ENCODE measurements around the gene SOX6. TPM values are rescaled to one million over a fixed set of nuclear protein-coding genes. Genes with fewer than 3 reads are reported as not detected.

Gene SOX6
- total RNA-seq, 1 donor from 2014 or later: 8.3 TPM

DNA sequence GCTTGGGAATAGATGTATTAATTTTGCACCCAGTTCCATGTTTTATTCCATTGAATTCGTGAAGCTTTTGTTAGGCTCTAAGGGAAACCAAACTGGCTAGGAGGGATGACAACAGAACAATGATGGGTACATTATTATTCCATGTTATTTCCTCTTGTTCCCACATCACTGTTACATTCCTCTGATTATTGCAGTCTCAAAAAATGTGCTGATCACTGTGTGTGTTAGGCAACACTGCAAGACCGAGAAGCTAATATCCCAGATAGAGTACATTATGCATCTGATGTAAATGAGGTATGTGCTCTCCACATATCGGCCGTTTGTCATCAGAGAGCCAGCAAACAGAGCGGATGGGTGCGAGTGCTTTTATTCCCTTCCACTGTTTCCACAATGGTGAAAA is 327.9 kb downstream of the SOX6 start:
- no peaks in the 10 kb centered on the region for H3K4me1 ChIP-seq

DNA sequence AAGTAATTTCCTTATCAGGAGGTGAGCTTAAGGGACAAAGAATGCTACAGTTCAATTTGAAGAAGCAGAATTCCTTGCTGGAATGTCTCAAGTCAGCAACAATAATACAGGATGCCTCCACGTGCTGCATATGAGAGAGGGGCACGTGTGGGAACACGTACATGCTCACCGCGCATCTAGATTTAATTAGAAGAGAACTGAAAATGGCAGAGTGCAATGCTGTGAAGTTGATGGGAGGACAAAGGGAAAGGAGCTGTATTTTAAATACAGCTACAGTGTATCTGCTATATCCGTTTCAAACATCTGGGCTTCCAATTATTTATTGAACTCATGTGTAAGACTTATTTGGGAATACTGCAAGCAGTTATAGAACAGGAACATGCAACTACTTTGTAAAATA is 328.7 kb downstream of the SOX6 start:
- no peaks in the 10 kb centered on the region for H3K4me1 ChIP-seq
- TF ChIP-seq, protein P1, sequence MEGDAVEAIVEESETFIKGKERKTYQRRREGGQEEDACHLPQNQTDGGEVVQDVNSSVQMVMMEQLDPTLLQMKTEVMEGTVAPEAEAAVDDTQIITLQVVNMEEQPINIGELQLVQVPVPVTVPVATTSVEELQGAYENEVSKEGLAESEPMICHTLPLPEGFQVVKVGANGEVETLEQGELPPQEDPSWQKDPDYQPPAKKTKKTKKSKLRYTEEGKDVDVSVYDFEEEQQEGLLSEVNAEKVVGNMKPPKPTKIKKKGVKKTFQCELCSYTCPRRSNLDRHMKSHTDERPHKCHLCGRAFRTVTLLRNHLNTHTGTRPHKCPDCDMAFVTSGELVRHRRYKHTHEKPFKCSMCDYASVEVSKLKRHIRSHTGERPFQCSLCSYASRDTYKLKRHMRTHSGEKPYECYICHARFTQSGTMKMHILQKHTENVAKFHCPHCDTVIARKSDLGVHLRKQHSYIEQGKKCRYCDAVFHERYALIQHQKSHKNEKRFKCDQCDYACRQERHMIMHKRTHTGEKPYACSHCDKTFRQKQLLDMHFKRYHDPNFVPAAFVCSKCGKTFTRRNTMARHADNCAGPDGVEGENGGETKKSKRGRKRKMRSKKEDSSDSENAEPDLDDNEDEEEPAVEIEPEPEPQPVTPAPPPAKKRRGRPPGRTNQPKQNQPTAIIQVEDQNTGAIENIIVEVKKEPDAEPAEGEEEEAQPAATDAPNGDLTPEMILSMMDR (IDR thresholded peaks at IDR 0.05): no peak
- no peaks in the 10 kb centered on the region for H3K36me3 ChIP-seq
- no peaks in the 10 kb centered on the region for H3K27me3 ChIP-seq
- ATAC-seq: no peak
- no peaks in the 10 kb centered on the region for H3K9me3 ChIP-seq
- H3K27ac ChIP-seq: no peak overlapping the region
- intact Hi-C loops (cut with DNase I): no loop called here
- DNase-seq: no peak
- H3K4me3 ChIP-seq: no peak overlapping the region

More for the DNA sequence above, 327.9 kb downstream of the SOX6 start:
- no peak for ATAC-seq
- no peaks in the 10 kb centered on the region for H3K36me3 ChIP-seq
- H3K27me3 ChIP-seq: no peaks in the 10 kb centered on the region
- TF ChIP-seq, protein P1 (IDR thresholded peaks at IDR 0.05): no peak
- no peak overlapping the region for H3K27ac ChIP-seq
- DNase-seq: no peak
- no peaks in the 10 kb centered on the region for H3K9me3 ChIP-seq
- no peak overlapping the region for H3K4me3 ChIP-seq
- intact Hi-C loops (cut with DNase I): no loop called here

DNA sequence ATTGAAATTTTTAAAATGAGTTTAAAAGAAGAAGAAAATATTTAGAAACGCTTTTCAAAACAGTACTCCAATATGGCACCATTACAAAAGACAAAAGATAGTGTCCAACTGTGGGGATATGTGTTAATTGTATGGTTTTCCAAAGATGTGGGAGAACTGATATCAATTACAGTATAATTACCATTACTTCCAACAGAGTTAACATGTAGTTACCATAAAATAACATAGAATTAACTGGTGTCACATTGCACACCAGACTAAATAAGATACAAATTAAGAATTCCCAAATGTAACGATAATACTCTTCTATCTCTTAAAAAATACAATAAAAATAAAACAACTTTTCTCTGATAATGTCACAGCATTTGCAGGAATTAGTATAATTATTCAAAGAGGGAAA is 329.5 kb downstream of the SOX6 start:
- Histone ChIP-seq H3K36me3 (no peaks in the 10 kb centered on the region), H3K27ac (no peak overlapping the region), H3K4me3 (no peak overlapping the region), H3K4me1 (no peaks in the 10 kb centered on the region), H3K9me3 (no peaks in the 10 kb centered on the region), H3K27me3 (no peaks in the 10 kb centered on the region)
- DNase-seq: no peak
- intact Hi-C loops (cut with DNase I): no loop called here
- ATAC-seq: no peak
- TF ChIP-seq, protein P1 (IDR thresholded peaks at IDR 0.05): no peak

DNA sequence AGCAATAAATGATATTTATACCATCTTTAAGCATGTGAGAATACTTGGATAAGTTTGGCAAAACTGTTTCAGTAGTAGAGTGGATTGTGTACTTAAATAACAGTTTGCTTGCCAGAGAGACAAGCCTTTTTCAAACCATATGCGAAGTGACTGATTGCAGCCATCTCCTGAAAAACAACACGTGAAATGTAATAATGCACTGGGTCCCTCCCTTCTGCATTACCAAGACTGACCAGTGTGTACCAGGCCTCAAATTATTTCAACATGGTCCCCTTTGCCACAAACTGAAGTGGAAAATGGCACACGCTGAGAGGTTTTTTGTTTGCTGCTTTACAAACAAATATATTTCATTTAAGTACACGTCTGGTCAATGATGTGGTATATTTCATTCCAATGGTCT is 337.4 kb downstream of the SOX6 start:
- Histone ChIP-seq H3K4me1 (no peaks in the 10 kb centered on the region), H3K4me3 (no peak overlapping the region), H3K27ac (no peak overlapping the region), H3K27me3 (no peaks in the 10 kb centered on the region), H3K36me3 (no peaks in the 10 kb centered on the region), H3K9me3 (no peaks in the 10 kb centered on the region)
- intact Hi-C loops (cut with DNase I): no loop called here
- TF ChIP-seq, protein P1 (IDR thresholded peaks at IDR 0.05): no peak
- ATAC-seq (no peak), DNase-seq (no peak)

DNA sequence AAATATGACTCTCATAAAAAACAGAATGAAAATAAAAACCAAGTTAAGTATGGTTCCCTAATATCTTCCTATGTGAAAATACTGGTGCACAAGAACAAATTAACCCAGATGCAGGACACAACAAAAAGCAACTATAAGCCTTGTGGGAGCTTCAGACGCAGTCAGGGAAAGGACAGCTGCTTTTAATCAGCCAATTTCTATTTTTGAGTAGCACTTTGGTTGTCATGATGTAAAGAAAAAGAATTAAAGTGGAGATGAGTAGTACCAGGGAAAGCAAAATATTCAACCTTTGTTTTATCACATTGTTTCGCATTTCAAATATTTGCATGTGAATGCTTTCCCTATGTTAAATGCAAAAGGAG is 339.9 kb downstream of the SOX6 start:
- intact Hi-C loops (cut with DNase I): no loop called here
- no peaks in the 10 kb centered on the region for H3K27me3 ChIP-seq
- no peak for ATAC-seq
- no peak overlapping the region for H3K4me3 ChIP-seq
- H3K4me1 ChIP-seq: no peaks in the 10 kb centered on the region
- TF ChIP-seq, protein P1 (IDR thresholded peaks at IDR 0.05): no peak
- H3K36me3 ChIP-seq: no peaks in the 10 kb centered on the region
- H3K9me3 ChIP-seq: no peaks in the 10 kb centered on the region
- H3K27ac ChIP-seq: no peak overlapping the region
- no peak for DNase-seq

DNA sequence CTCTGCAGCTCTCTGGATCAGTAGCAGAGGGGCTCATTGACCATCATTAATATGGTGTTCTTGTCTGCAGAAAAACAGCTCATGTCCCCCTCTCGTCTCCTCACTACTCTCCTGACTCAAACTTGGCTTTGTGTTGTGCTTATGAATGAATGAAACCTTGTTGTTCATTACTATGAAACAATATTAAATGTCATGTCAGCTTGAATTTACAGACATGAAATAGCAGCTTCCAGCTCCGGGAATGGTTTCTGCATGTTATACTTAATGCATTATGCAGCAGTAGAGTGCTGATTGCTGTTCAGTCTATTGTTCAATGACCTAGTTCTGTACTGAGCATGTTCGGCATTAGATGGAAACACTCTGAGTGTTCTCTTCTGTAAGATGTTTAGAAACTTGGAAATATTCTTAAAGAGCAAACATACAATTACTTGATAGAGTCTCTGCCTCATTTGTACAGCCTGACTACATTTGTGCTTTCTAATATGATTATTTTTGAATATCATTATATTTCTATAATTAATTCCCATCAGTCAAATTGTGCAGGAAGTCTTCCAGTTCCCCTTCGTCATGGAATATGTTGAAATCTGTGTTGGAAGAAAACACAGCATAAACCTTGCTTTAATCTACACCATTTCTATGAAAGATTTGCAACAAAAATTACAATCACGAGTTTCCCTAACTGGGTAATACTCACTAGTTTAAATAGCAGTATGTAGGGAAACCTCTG is 340.4 kb downstream of the SOX6 start:
- Histone ChIP-seq H3K27ac (no peak overlapping the region), H3K36me3 (no peaks in the 10 kb centered on the region), H3K4me1 (no peaks in the 10 kb centered on the region), H3K9me3 (no peaks in the 10 kb centered on the region), H3K4me3 (no peak overlapping the region), H3K27me3 (no peaks in the 10 kb centered on the region)
- intact Hi-C loops (cut with DNase I): no loop called here
- no peak for DNase-seq
- TF ChIP-seq, protein P1 (IDR thresholded peaks at IDR 0.05): no peak
- no peak for ATAC-seq
